GM18520 (cell line): Measurements from ENCODE around the gene GULP1.
"Not testable (repeated sequence)": the region's sequence is repeated elsewhere in the genome, so short reads cannot be mapped to it uniquely, and the experiment has no call there.

Experiments used
- ATAC-seq: cut with Tn5 transposase; IDR thresholded peaks from one replicate; pipeline ENCODE4 v1.9.1; 2021; ENCODE audit not compliant: unreplicated experiment

GULP1 gene

DNA sequence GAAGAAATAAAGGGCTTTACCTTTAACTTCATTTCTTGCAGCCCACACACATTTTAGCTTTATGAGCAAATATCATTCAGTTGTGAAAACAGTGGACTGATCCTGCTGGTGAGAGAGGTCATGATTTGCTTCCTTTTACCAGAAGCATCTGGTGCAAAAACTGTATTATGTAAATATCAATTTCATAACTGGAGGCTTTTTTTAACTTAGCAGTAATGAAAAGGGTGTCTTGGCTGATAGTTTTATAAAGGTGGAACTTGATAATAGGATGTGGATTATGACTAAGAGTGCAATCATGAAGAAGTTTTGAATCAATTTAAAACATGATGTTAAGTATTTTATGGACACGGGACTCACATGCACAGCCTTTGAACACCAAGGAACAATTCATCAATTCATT, 304.4 kb downstream of the GULP1 start:
- ATAC-seq, result no peak

DNA sequence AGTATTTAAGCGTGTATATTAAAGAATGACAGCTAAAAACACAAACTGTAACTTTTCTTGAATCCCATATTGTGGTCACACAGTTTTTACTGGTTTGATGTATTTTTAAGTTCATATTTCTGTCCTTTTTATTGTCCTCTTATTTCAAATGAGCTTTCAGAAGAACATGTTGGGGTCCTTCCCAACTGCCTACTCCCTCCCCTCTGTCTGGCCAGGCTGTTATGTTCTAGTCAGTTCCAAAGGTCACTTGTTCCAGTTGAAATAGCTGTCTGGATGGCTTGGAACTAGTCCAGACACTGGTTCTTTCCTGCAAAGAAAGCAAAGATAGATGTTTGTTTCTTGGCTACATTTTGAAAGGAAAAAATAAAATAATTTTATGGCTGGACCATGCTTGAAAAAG, 306.9 kb downstream of the GULP1 start:
- no peak for ATAC-seq

DNA sequence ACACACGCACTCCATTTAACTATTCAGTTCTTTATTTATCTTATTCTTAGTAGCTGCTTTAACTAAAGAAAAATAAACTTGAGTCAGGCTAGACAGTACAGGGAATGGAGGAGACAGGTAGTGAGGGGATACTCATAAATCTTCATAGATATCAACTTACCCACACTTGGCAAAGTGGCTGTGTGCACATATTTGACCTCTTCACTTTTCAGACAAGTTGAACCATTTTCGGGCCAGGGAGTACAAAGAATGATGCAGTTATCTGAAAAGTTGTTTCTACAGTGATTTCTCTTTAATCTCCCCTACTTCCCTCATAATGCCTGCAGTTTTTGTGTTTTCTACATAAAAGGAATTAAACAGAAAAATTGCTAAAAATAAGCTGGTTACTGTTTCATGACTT, 307.5 kb downstream of the GULP1 start:
- ATAC-seq, result no peak

DNA sequence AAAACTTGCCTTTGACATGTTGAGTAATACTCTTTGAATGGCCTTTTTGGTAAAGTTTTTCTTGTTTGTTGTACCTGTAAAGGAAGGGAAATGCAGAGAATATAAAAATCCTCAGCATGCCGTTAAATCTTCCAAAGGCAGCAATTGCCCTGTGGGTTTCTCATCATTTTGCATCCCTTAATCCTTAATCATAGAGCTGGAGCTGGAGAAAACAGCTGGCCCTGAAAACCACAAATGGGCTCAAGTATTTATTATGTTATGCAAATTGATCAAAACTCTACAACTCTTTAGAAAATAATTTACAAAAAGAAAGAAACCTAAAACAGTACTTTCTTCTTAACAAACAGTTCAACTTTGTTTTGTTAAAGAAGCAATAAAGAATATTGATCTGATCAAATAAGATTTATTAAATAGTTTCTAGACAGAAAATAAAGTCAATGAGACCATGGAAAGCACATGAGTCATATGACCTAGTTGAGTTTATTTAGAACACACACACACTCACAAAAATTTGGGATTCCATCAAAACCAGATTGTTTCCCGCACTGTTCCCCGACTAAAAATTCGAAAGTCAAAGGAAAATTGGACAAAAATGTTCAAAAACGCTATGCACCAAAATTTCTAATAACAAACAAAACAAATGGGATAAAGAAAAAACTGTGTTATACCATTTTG, 309.0 kb downstream of the GULP1 start:
- no peak for ATAC-seq

DNA sequence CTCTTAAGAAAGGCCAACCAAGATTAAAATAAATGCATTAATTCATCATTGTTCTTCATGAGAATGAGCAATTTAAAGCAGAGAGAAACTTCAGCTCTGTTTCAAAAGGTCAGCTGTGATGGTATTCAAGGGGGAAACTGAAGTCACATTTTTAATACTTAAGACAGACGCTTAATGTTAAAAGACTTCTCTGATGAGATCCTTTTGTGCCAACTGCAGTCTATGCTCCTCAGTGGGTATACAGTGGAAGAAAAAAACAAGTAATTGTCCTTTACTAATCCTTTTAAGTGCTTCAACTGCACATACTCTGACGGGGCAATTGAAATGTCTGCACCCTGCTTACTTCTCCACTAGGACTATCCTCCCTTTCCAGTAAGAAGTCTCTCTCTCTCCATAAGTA, 309.7 kb downstream of the GULP1 start:
- ATAC-seq, result no peak

DNA sequence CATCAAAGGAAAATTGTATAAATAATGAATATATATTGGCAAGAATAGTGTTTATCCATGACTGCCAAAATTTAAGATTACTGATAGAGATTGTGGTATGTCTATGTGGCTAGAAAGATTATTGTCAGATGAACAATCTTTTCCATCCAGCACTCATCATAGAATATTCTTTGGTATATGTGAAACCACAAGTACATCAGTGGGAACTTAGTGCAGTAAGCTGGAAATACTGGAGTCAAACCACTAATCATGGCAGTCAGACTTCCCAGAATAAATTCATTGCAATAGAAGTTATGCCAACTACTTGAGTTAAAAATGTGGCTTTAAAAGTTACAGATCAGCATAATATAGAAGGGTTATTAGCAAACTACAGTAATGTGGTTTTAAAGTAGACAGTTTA, 310.3 kb downstream of the GULP1 start:
- ATAC-seq, result no peak

DNA sequence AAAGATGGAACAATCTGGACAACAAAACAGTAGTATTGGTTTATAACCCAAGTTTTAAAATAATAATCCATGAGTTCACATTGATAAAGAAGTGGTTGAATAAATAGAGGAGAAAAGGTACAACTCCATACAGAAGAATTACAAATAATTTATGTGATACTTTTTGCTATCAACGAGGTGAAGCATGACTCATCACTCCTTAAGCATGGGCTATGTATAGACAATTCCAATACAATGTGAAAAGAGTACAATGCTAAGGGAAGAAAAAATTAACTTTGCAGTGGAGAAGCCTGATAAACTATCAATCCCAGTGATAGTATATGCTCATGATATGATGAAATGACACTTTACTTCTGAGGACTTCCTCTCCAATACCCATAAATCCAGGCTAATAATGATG, 312.9 kb downstream of the GULP1 start:
- no peak for ATAC-seq

DNA sequence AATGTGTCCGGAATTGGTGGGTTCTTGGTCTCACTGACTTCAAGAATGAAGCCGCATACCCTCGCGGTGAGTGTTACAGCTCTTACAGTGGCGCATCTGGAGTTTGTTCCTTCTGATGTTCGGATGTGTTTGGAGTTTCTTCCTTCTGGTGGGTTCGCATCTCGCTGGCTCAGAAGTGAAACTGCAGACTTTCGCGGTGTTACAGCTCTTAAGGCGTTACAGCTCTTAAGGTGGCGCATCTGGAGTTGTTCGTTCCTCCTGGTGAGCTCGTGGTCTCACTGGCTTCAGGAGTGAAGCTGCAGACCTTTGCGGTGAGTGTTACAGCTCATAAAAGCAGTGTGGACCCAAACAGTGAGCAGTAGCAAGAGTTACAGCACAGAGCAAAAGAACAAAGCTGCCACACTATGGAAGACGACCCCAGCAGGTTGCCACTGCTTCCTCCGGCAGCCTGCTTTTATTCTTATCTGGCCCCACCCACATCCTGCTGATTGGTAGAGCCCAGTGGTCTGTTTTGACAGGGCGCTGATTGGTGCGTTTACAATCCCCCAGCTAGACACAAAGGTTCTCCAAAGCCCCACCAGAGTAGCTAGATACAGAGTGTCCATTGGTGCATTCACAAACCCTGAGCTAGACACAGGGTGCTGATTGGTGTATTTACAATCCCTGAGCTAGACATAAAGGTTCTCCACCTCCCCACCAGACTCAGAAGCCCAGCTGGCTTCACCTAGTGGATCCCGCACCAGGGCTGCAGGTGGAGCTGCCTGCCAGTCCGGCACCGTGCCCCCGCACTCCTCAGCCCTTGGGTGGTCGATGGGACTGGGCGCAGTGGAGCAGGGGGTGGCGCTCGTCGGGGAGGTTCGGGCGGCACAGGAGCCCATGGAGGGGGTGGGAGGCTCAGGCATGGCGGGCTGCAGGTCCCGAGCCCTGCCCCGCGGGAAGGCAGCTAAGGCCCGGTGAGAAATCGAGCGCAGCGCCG, 314.2 kb downstream of the GULP1 start:
- ATAC-seq, result not testable (repeated sequence)

DNA sequence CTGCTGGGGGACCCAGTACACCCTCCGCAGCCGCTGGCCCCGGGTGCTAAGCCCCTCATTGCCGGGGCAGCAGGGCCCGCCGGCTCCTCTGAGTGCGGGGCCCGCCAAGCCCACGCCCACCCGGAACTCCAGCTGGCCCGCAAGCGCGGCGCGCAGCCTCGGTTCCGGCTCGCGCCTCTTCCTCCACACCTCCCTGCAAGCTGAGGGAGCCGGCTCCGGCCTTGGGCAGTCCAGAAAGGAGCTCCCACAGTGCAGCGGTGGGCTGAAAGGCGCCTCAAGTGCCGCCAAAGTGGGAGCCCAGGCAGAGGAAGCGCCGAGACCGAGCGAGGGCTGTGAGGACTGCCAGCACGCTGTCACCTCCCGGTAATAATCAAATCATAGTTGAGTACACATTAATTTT, 314.9 kb downstream of the GULP1 start:
- ATAC-seq, result not testable (repeated sequence)

DNA sequence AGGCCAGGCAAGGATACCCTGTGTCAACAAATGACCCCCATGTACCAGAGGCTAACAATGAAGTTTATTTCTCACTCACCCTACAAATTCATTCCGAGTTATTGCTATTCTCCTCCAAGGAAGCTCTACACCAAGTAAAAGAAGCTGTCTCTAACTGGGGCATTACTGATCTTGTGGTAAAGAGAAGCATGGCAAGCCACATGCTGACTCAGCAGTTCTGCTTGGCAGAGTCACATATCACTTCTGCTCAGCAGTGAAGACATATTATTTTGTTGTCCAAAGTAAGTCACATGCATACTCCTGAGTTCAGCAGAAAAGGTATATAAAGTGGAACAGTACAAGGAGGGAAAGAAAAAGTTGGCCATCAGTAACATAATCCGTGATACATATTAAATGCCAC, 315.8 kb downstream of the GULP1 start:
- no peak for ATAC-seq

DNA sequence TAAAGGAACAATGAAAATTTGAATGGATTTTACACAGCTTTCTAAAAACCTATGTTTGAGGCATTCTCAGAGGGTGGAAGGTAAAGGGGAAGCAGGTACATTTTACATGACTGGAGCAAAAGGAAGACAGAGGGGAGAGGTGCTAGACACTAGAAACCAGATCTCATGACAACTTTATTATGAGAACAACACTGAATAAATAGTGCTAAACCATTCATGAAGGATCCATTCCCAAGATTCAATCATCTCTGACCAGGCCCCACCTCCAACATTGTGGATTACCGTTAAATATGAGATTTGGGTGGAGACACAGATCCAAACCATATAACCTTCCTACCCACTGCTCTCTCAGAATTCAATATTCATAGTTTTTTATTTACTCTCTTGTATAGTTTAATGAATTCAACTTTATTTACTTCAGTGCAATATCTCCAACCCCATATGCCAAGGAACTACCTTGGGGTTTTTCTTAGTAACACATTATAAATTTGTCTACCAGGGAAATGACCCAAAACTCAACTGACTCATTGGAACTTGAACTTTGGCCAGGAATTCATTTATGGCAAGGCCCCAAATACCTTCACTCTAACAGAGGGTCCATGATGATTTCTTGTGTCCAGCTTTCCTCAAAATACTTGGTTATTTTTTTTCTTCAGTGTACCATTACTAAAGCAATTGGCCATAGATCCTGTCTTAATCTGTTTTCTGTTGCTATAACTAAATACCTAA, 317.8 kb downstream of the GULP1 start:
- no peak for ATAC-seq

DNA sequence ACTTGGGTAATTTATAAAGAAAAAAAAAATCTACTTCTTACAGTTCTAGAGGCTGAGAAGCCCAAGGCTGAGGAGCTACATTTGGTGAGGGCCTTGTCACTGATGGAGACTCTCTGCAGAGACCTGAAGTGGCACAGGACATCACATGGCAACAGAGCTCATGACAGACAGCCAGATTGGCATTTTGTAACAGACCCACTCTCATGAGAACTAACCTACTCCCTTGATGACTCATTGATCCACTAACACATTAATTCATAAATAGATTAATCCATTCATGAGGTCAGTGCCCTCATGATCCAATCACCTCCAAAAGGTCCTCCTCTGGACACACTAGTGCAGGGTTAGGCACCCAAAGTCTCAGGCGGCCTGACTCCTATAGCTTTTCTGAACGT, 318.4 kb downstream of the GULP1 start:
- ATAC-seq, result no peak

DNA sequence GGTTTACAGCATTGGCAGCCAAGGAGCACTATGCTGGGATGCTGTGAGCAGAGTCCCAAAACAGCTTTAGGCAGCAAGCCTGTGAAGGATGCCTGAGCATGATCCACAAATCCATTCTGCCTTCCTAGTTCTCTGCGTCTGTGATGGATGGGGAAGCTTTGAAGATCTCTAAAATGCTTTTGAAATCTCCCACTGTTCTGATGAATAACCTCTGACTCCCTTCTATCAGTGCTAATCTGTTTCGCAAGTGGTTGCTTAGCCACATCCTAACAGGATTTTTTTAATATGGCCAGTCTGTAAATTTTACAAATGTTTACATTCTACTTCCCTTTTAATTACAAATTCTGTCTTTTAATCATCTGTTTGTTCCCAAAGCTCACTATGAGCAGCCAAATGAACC, 319.2 kb downstream of the GULP1 start:
- ATAC-seq, result no peak

DNA sequence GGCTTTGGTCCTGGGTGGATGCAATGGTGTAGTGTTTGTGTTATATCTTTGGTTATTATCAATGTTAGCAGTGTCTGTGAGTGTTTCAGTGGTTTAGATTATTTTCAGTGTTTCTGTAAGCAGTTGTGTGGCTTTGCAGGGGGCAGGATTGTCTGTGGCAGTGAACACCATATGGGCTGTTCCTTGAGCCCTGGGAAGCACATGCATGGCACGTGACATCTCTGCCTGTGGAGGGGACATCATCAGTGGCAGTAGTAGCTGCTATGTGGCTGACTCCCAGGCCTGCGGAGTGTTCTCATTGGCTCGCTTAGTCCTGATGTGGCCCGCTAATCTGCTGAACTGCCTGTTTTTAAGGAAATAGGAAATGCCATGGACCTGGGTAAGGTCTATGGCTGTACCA, 327.5 kb downstream of the GULP1 start:
- no peak for ATAC-seq

DNA sequence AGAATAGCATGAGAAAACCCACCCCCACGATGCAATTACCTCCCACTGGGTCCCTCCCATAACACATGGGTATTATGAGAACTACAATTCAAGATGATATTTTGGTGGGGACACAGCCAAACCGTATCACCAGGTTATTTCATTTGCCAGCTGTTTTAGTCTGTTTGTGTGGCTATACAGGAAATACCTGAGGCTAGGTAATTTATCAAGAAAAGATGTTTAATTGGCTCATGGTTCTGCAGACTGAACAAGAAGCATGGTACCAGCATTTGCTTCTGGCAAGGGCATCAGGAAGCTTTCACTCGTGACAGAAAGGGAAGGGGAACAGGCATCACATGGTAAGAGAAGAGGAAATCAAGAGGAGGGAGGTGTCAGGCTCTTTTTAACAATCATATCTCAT, 329.2 kb downstream of the GULP1 start:
- ATAC-seq, result no peak

DNA sequence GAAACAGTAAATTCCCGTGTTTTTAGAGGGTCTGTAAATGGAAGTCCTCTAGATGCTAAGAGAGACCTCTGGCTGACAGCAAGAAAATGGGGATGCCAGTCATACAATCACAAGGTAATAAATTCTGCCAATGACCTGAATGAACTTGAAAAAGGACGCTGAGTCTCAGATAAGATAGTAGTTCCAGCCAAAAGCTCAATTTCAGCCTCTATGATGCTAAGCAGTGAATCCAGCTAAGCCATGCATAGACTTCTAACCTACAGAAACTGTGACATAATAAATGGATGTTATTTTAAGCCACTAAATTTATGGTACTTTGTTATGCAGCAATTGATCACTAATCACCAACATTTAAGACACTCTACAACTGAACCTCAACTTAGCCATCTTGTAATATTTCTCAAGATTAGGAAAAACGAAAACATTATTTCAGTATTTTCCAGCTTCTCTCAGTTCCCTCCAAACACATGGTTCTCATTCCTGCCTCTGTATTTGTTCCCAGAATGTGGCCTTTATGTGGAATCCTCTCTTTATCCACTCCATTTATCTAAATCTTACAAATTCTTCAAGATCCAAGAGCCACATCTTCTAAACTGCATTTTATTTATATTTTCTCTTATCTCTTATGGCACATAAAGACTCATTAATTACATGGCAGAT, 331.1 kb downstream of the GULP1 start:
- ATAC-seq, result no peak

DNA sequence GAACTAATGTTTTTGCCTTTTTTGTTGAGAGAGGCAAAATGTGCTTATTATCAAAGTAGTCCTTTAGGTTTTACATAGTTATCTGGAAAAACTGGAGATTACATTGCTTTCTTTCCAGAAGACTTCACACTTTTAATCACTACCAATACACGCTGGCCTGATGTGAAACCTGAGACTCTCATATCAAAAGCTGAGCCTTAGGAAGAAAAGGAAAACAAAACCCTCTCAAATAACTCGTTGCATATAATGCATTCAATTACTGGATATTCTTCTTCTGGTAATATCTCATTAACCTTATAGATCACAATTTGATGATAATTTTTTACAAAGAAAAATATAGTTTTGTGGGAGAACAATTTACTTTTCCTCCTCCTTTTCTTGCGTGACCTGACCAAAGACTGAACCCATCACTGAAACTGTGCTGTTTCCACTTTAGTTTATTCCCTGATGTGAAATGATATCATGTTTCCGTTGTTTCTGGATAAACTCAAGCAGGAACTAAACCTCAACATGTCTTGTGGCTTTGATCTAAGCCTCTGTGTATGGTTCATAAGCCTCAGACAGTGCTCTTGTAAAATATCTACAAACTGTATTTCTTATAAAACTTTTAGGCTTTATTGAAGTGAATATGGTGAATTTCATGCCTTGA, 332.4 kb downstream of the GULP1 start:
- ATAC-seq, result no peak

DNA sequence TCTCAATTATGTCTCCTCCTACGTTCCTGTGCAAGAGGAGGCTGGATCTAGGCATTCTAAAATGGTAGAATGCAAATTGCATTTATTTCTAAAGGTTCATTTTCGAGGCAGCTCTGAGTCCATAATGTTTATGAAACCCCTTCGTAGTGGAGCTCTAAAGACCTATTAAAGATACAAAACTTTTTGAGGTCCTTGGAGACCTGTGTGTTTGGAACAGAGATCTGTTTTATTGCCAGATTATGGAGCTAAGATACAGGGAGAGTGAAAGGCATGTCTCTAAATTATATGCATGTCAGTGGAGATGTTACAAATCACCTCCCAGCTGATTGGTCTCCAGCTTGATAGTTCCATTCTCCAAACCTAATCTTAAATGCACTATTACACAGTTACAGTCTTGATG, 335.8 kb downstream of the GULP1 start:
- no peak for ATAC-seq

DNA sequence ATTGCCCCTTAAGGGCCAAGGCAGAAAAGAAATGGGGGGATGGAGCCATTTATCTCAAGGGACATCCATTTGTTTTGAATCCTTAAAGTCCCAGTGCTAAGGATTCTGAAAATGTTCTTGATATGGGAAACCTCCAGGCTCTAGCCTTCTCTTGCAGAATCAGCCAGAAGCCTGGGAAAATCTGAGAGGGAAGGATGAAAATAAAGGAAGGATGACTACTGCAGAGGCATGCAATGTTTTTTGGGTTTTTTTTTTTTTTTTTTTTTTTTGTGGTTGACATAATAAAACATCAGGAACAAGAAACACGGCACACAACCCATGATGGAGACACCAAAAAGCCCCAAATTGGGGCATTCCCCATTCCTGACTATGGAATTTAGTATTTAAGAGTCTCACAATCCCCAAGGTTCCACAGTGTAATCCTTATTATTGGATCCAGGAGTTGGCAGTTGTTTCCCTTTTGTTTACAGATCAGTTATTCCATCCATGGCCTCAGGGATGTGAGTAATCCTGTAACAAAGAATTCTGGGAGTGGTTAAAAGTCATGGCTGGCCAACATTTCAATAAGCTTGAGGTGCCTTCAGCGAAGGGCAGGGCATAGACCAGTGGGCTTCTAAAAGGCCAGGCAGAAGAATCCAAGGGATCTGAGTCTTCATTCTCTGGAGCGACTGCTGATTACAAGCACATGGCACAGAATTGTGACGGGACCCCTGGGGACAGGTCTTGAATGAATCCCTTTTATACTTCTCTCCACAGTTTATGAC, 337.5 kb downstream of the GULP1 start:
- ATAC-seq, result no peak
